Heart left ventricle (tissue), 16 donors: ENCODE results near the gene URM1. TPM values are rescaled to one million over a fixed set of nuclear protein-coding genes. Genes with fewer than 3 reads are reported as not detected.

Source experiments
- ATAC-seq, 4 donors: fragments of 200-7000 bp; cut with Tn5 transposase; one replicate each; pipeline ENCODE4 v1.9.1; 2020 to 2022; ENCODE audit warnings: moderate library complexity in 4 of 4, mild to moderate bottlenecking in 3 of 4, moderate number of reproducible peaks in 1 of 4
- DNase-seq, 5 donors: peaks; one replicate each; pipeline ENCODE4 v3.0.0-alpha.2; 2020
- H3K27ac ChIP-seq, 12 donors: fragments of 200-600 bp; sonication (generic) in 4 of 12; one replicate each; pipeline versions ENCODE4 v1.5.0 to v1.8.0; 2016 to 2022; ENCODE audit warnings: mild to moderate bottlenecking in 2 of 12
- H3K27me3 ChIP-seq, 9 donors: fragments of 200-600 bp; sonication (generic) in 2 of 9; one replicate each; pipeline versions ENCODE4 v1.5.1 to v1.8.0; 2016 to 2022; ENCODE audit warnings: mild to moderate bottlenecking in 3 of 9
- H3K36me3 ChIP-seq, 9 donors: fragments of 200-600 bp; sonication (generic) in 2 of 9; one replicate each; pipeline versions ENCODE4 v1.5.0 to v1.8.0; 2018 to 2022; ENCODE audit warnings: mild to moderate bottlenecking in 2 of 9
- H3K4me1 ChIP-seq, 12 donors: fragments of 200-600 bp; sonication (generic) in 4 of 12; one replicate each; pipeline versions ENCODE4 v1.5.0 to v1.8.0; 2016 to 2022; ENCODE audit warnings: mild to moderate bottlenecking in 3 of 12
- H3K4me3 ChIP-seq, 12 donors: fragments of 200-600 bp; sonication (generic) in 4 of 12; one replicate each; pipeline versions ENCODE4 v1.5.0 to v1.8.0; 2017 to 2022; ENCODE audit warnings: mild to moderate bottlenecking in 9 of 12, moderate library complexity in 4 of 12
- H3K9me3 ChIP-seq, 12 donors: fragments of 200-600 bp; sonication (generic) in 4 of 12; one replicate each; pipeline versions ENCODE4 v1.5.0 to v1.8.0; 2016 to 2022; ENCODE audit warnings: mild to moderate bottlenecking in 1 of 12
- POLR2A ChIP-seq, 2 donors: fragments of 450-650 bp; IDR thresholded peaks; one replicate each; pipeline ENCODE4 v1.6.1; 2017; ENCODE audit warnings: antibody characterized with exemption in 2 of 2, mild to moderate bottlenecking in 2 of 2, moderate library complexity in 2 of 2
- whole genome bisulfite sequencing, 4 donors: extraction: QIAGEN DNeasy Blood & Tissue Kit in 2 of 4; methylation state at CpG; one replicate each; pipeline versions ENCODE4 v1.1.5 to v1.1.7; 2013 to 2018; 5-methylcytosine and 5-hydroxymethylcytosine counted together
- intact Hi-C, 10 donors: fragments of 100-400 bp; cut with DNase I; formaldehyde crosslinking; loops; one replicate each; pipeline versions ENCODE4 v1.11.1 to v1.14.2; 2022
- polyA plus RNA-seq, 2 donors: library from polyadenylated mRNA; stranded (reverse); fragments of 200-250 nt; gene quantifications; one replicate each; pipeline ENCODE4 v1.2.3, GENCODE V29; 2013
- total RNA-seq, 9 donors: library from RNA; depleted of rRNA in 2 of 9; stranded (reverse); fragments of >200 nt in 2 of 9; fragmentation: NEBNext Ultra II Directional in 3 of 9; extraction: Animal tissue kit (Norgen Biotek cat#: 25700) in 3 of 9; gene quantifications; one replicate each; pipeline versions ENCODE4 v1.1.0 to v1.2.4, GENCODE V29; 2016 to 2023
- TF ChIP-seq, protein P1 (sequence below), 12 donors: fragments of 200-600 bp; sonication (generic) in 4 of 12; IDR thresholded peaks; one replicate each; pipeline versions ENCODE4 v1.5.0 to v1.8.0; 2018 to 2022; ENCODE audit warnings: antibody characterized with exemption in 12 of 12, mild to moderate bottlenecking in 5 of 12
- donor health status: ischemic (EF 13 %, LVEDD 7.1; RV severe dilation, severe dysfunction).
- donor health status: healthy with polysubstance abuse.
- donor health status: DM: no; HTN: yes; CAD: no.
- donor health status: DM: no; HTN: no; CAD: no.
- donor health status: ischemic (EF 25% LVEDD 6.9; RV normal size, moderate dysfunction).
- donor health status: ischemic (EF 25% LVEDD 5.7; RV mildly dilated, moderate dysfunction).
- donor health status: healthy.
- donor health status: DM: yes; HTN: yes; CAD: no.
- donor health status: ischemic (EF 35%, LVEDD 5.7; RV mildly dilated, moderate dysfunction).
- donor health status: nonischemic (EF 11% LVEDD 7.7; RV severe dilation, severe dysfunction).
- donor health status: DM: yes; HTN: yes; CAD: no.
- donor health status: PGD.
- donor health status: ischemic (EF 29% LVEDD 5.4; RV normal size, mild dysfunction).
- donor health status: nonischemic (EF 23%, LVEDD 6.1; RV moderate dilation, normal function).

Gene URM1
- total and polyA plus RNA-seq, 11 donors, result 30.2 to 85.6 (median 45.4) TPM

DNA sequence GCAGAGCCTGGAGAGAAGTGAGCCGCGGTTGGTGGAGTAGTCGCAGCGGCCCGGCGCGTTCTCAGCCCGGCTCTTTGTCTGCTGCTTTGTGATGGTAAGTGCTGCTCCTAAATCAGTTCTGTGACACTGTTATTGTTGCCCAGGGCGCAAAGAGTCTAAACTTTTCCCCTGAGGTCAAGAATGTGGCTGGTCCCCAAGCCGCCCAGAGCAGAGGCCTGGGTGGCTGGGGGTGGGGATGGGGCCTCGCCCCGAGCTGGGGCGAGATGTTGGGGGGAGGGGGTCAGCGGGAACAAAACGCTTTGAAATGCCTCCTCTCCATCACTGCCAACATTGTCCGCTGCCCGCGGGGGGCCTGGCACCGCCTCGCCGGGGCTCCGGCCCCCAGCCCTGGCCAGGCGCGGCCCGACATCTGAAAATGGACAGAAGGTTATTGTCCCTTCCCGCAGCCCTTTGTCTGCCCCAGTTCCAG, 37.8 kb downstream of the URM1 start:
- Histone ChIP-seq H3K27me3 (peaks cover 0 to 37% (median 2%) of the 10 kb centered on the region in 9 donors), H3K4me1 (peaks cover 0 to 13% (median 0%) of the 10 kb centered on the region in 12 donors), H3K36me3 (no peaks in the 10 kb centered on the region), H3K4me3 (no peak overlapping the region), H3K9me3 (no peaks in the 10 kb centered on the region), H3K27ac (no peak overlapping the region)
- DNase-seq, result no peak
- intact Hi-C loops, result no loop called here
- 39 to 61% (median 49%) methylated on average over 13 to 26 of the region's 26 CpGs for WGBS, 4 donors
- no peak for TF ChIP-seq POLR2A (IDR thresholded peaks at IDR 0.05)
- TF ChIP-seq, protein P1, sequence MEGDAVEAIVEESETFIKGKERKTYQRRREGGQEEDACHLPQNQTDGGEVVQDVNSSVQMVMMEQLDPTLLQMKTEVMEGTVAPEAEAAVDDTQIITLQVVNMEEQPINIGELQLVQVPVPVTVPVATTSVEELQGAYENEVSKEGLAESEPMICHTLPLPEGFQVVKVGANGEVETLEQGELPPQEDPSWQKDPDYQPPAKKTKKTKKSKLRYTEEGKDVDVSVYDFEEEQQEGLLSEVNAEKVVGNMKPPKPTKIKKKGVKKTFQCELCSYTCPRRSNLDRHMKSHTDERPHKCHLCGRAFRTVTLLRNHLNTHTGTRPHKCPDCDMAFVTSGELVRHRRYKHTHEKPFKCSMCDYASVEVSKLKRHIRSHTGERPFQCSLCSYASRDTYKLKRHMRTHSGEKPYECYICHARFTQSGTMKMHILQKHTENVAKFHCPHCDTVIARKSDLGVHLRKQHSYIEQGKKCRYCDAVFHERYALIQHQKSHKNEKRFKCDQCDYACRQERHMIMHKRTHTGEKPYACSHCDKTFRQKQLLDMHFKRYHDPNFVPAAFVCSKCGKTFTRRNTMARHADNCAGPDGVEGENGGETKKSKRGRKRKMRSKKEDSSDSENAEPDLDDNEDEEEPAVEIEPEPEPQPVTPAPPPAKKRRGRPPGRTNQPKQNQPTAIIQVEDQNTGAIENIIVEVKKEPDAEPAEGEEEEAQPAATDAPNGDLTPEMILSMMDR (IDR thresholded peaks at IDR 0.05), result no peak
- ATAC-seq, result no peak

DNA sequence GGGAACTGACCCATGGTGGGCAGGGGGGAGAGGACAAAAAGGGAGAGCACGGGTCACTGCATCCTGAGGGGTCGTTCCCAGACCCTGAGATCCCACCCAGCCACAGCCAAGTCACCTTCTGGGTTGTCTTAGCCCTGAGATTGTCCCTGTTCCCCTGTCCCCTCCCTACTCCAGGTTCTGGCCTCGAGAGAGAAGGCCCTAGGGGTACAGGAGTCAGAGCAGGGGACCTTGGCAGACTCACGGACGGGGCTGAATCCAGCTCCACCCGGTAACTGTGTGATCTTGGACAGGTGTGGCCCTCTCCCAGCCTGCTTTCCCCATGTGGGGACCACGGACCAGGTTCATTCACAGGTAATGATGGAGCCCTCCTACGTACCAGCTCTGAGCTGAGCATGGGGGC, 38.3 kb downstream of the URM1 start:
- Histone ChIP-seq H3K36me3 (no peaks in the 10 kb centered on the region), H3K27me3 (peaks cover 0 to 41% (median 6%) of the 10 kb centered on the region in 9 donors), H3K4me1 (peaks cover 0 to 13% (median 0%) of the 10 kb centered on the region in 12 donors), H3K27ac (no peak overlapping the region), H3K4me3 (no peak overlapping the region), H3K9me3 (no peaks in the 10 kb centered on the region)
- no peak for ATAC-seq
- WGBS, 4 donors, result 60 to 80% (median 61%) methylated on average over 4 to 8 of the region's 8 CpGs
- no peak for DNase-seq
- intact Hi-C loops, result no loop called here
- no peak for TF ChIP-seq POLR2A (IDR thresholded peaks at IDR 0.05)
- TF ChIP-seq, protein P1 (IDR thresholded peaks at IDR 0.05), result no peak

DNA sequence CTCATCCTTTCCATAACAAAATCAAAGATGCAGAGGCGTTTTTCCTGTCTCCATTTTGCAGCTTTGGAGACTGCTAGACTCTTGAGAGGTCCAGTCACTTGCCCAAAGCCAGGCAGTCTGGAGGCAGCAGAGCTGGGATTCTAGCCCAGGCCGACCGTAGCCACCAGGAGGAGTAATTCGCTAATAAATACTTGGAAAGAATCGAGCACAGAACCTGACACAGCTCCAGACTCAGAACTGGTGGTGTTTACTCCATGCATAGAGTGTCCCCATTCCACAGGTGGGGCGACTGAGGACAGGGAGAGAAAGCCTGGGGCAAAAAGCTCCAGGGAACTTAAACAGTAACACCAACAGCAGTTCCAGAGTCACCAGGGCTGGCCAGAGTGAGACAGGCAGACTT, 38.8 kb downstream of the URM1 start:
- Histone ChIP-seq H3K27ac (no peak overlapping the region), H3K4me1 (peaks cover 0 to 13% (median 0%) of the 10 kb centered on the region in 12 donors), H3K9me3 (no peaks in the 10 kb centered on the region), H3K36me3 (no peaks in the 10 kb centered on the region), H3K4me3 (no peak overlapping the region), H3K27me3 (peaks cover 0 to 41% (median 10%) of the 10 kb centered on the region in 9 donors)
- ATAC-seq, result no peak
- 31 to 41% (median 33%) methylated on average over 6 of the region's 6 CpGs for WGBS, 4 donors
- no peak for TF ChIP-seq POLR2A (IDR thresholded peaks at IDR 0.05)
- TF ChIP-seq, protein P1 (IDR thresholded peaks at IDR 0.05), result peak in 5 of 12 donors; percentile 5 to 28 (median 18)
- no peak for DNase-seq
- intact Hi-C loops, result loop anchor here in 5 of 10 donors (2.0 to 5.0 kb wide), 4 partner anchors 38 to 113 kb away; partner anchors contain the start of gene URM1 (in 1 of the 5)

DNA sequence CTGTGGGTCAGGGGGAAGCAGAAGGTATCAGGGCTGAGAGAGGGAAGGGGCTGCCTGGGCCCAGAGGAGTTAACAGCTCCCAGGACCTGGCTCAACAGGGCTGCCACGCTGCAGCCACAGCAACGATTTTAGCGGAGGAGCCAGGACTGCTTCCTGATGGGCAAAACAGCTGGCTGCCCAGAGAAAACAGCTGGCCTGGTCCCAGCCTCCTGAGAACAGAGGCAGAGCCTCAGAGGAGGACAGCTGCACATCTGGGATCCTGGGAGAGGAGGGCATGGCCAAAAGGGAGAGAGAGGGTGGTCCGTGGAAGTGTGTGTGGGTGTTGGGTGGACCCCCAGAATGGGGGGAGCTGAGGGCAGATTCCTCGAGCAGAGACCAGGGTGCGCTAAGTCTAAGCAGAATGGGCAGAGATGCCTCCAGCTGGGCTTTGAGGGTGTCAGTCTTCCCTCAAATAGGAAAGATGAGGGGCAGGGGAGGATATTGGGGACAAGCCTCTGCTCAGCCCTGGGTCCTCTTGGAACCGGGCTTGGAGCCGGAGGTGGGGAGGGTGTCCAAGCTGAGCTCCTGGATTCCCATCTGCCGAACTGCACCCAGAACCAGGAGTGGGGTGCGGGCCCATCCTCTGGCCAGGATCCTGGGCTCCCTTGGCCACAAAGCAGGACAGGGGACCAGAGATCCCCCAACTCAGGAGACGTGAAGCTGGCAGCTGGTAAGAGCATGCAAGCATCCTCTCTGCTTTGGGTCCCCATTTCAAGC, 40.4 kb downstream of the URM1 start:
- ATAC-seq, result peak in 2 of 4 donors; percentile 16 to 18
- peaks cover 0 to 13% (median 0%) of the 10 kb centered on the region in 12 donors for H3K4me1 ChIP-seq
- no peak for DNase-seq
- peaks cover 0 to 53% (median 15%) of the 10 kb centered on the region in 9 donors for H3K27me3 ChIP-seq
- no peaks in the 10 kb centered on the region for H3K36me3 ChIP-seq
- H3K9me3 ChIP-seq, result no peaks in the 10 kb centered on the region
- no peak for TF ChIP-seq POLR2A (IDR thresholded peaks at IDR 0.05)
- TF ChIP-seq, protein P1 (IDR thresholded peaks at IDR 0.05), result no peak
- intact Hi-C loops, result loop anchor here in 8 of 10 donors (1.0 to 5.0 kb wide), 6 partner anchors 39 to 114 kb away; partner anchors contain the start of gene URM1 (in 1 of the 8)
- H3K4me3 ChIP-seq, result no peak overlapping the region
- 48 to 54% (median 52%) methylated on average over 10 to 11 of the region's 11 CpGs for WGBS, 4 donors
- no peak overlapping the region for H3K27ac ChIP-seq
